ENCODE data around the gene ATP2C1.
"Not testable (repeated sequence)": the region's sequence is repeated elsewhere in the genome, so short reads cannot be mapped to it uniquely, and the experiment has no call there.

DNA sequence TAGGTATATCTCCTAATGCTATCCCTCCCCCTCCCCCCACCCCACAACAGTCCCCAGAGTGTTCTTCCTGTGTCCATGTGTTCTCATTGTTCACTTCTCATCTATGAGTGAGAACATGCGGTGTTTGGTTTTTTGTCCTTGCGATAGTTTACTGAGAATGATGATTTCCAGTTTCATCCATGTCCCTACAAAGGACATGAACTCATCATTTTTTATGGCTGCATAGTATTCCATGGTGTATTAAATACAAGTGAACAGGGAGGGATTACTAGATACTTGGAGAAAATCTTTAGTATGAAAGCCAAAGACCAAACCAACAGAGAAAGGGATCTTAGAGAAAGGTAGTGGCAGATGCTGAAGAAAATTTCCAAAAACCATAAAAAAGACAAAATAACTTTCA, 78.7 kb downstream of the ATP2C1 start:
- TF ChIP-seq, protein P1, sequence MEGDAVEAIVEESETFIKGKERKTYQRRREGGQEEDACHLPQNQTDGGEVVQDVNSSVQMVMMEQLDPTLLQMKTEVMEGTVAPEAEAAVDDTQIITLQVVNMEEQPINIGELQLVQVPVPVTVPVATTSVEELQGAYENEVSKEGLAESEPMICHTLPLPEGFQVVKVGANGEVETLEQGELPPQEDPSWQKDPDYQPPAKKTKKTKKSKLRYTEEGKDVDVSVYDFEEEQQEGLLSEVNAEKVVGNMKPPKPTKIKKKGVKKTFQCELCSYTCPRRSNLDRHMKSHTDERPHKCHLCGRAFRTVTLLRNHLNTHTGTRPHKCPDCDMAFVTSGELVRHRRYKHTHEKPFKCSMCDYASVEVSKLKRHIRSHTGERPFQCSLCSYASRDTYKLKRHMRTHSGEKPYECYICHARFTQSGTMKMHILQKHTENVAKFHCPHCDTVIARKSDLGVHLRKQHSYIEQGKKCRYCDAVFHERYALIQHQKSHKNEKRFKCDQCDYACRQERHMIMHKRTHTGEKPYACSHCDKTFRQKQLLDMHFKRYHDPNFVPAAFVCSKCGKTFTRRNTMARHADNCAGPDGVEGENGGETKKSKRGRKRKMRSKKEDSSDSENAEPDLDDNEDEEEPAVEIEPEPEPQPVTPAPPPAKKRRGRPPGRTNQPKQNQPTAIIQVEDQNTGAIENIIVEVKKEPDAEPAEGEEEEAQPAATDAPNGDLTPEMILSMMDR (conservative IDR thresholded peaks at IDR 0.05; ENCODE audit: low read depth, low read length): not testable (repeated sequence)
- not testable (repeated sequence) for TF ChIP-seq POLR2A (IDR thresholded peaks at IDR 0.05; ENCODE audit: low read depth, low read length); SMC3 (IDR thresholded peaks at IDR 0.05; ENCODE audit: low read depth, low read length); MAFK (IDR thresholded peaks at IDR 0.05; ENCODE audit: low read depth, low read length); MXI1 (IDR thresholded peaks at IDR 0.05; ENCODE audit: borderline replicate concordance, low read depth, low read length); CHD1 (IDR thresholded peaks at IDR 0.05; ENCODE audit: low read depth, low read length); MAZ (IDR thresholded peaks at IDR 0.05; ENCODE audit: borderline replicate concordance, low read depth, low read length)
- TF ChIP-seq, protein P2, sequence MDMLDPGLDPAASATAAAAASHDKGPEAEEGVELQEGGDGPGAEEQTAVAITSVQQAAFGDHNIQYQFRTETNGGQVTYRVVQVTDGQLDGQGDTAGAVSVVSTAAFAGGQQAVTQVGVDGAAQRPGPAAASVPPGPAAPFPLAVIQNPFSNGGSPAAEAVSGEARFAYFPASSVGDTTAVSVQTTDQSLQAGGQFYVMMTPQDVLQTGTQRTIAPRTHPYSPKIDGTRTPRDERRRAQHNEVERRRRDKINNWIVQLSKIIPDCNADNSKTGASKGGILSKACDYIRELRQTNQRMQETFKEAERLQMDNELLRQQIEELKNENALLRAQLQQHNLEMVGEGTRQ (IDR thresholded peaks at IDR 0.05; ENCODE audit: low read depth, low read length): not testable (repeated sequence)

All from IMR-90 (cell line).